HG02852 (cell line): ENCODE results near the gene MRPL37.
"Not testable (repeated sequence)": the region's sequence is repeated elsewhere in the genome, so short reads cannot be mapped to it uniquely, and the experiment has no call there.

Experiments used
- ATAC-seq: cut with Tn5 transposase; IDR thresholded peaks from one replicate; pipeline ENCODE4 v1.9.1; 2021; ENCODE audit warnings: mild to moderate bottlenecking, moderate library complexity; ENCODE audit not compliant: unreplicated experiment

Gene MRPL37

GRCh38 chr1:54172614-54173599 lies 27.1 kb upstream of the MRPL37 start:
- no peak for ATAC-seq

- no peak for ATAC-seq
Measured at GRCh38 chr1:54173681-54174080, 26.3 kb upstream of the MRPL37 start.

- no peak for ATAC-seq
Measured at GRCh38 chr1:54174106-54174505, 25.9 kb upstream of the MRPL37 start.

GRCh38 chr1:54176621-54177327 lies 23.2 kb upstream of the MRPL37 start:
- ATAC-seq: no peak

GRCh38 chr1:54177726-54178125 lies 22.2 kb upstream of the MRPL37 start:
- no peak for ATAC-seq

- no peak for ATAC-seq
Measured at GRCh38 chr1:54178296-54179070, 21.5 kb upstream of the MRPL37 start.

- no peak for ATAC-seq
Measured at GRCh38 chr1:54180701-54181360, 19.1 kb upstream of the MRPL37 start.

- ATAC-seq: no peak
Measured at GRCh38 chr1:54186056-54186455, 13.9 kb upstream of the MRPL37 start.

- no peak for ATAC-seq
Measured at GRCh38 chr1:54188291-54188690, 11.7 kb upstream of the MRPL37 start.

GRCh38 chr1:54190526-54190925 lies 9.4 kb upstream of the MRPL37 start:
- no peak for ATAC-seq

GRCh38 chr1:54191525-54191924 lies 8.4 kb upstream of the MRPL37 start:
- ATAC-seq: no peak

- ATAC-seq: no peak
Measured at GRCh38 chr1:54193453-54193852, 6.5 kb upstream of the MRPL37 start.

- ATAC-seq: no peak
Measured at GRCh38 chr1:54199151-54199764, 709 bp upstream of the MRPL37 start.

- no peak for ATAC-seq
Measured at GRCh38 chr1:54200519-54200997, 591 bp downstream of the MRPL37 start.

GRCh38 chr1:54204199-54204598 lies 4.2 kb downstream of the MRPL37 start:
- ATAC-seq: no peak

- ATAC-seq: no peak
Measured at GRCh38 chr1:54207287-54207686, 7.3 kb downstream of the MRPL37 start.

- not testable (repeated sequence) for ATAC-seq
Measured at GRCh38 chr1:54207896-54208295, 7.9 kb downstream of the MRPL37 start.

GRCh38 chr1:54212872-54213271 lies 12.9 kb downstream of the MRPL37 start:
- ATAC-seq: no peak

GRCh38 chr1:54215523-54215922 lies 15.6 kb downstream of the MRPL37 start:
- no peak for ATAC-seq
